ENCODE measurements around the gene ODAD2.

DNA sequence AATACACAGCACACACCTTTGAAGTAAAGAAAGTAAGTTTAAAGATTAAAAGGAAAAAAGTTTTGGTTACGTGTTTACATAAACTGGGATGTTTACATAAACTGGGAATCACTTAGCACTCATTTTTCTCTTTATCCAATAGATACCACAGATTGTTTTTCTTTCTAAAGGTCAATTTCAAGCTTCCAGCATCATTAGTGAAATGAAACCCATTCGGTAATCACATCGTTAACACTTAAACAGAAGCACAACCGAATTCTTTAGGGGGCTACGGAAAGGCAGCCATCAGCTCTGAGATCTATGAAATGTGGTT lies 1.1 kb downstream of the ODAD2 start:
- TF ChIP-seq, protein P1, sequence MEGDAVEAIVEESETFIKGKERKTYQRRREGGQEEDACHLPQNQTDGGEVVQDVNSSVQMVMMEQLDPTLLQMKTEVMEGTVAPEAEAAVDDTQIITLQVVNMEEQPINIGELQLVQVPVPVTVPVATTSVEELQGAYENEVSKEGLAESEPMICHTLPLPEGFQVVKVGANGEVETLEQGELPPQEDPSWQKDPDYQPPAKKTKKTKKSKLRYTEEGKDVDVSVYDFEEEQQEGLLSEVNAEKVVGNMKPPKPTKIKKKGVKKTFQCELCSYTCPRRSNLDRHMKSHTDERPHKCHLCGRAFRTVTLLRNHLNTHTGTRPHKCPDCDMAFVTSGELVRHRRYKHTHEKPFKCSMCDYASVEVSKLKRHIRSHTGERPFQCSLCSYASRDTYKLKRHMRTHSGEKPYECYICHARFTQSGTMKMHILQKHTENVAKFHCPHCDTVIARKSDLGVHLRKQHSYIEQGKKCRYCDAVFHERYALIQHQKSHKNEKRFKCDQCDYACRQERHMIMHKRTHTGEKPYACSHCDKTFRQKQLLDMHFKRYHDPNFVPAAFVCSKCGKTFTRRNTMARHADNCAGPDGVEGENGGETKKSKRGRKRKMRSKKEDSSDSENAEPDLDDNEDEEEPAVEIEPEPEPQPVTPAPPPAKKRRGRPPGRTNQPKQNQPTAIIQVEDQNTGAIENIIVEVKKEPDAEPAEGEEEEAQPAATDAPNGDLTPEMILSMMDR (conservative IDR thresholded peaks at IDR 0.05; ENCODE audit: low read length): no peak
- no peak for TF ChIP-seq EZH2phosphoT487 (IDR thresholded peaks at IDR 0.05; ENCODE audit: borderline replicate concordance, low read depth, low read length)

All from OCI-LY7 (cell line).